ENCODE measurements around the gene HOXC13. TPM values are rescaled to one million over a fixed set of nuclear protein-coding genes. Genes with fewer than 3 reads are reported as not detected.

The HOXC13 gene
- total RNA-seq, 1 donor from 2014 or later: 0.69 TPM

DNA sequence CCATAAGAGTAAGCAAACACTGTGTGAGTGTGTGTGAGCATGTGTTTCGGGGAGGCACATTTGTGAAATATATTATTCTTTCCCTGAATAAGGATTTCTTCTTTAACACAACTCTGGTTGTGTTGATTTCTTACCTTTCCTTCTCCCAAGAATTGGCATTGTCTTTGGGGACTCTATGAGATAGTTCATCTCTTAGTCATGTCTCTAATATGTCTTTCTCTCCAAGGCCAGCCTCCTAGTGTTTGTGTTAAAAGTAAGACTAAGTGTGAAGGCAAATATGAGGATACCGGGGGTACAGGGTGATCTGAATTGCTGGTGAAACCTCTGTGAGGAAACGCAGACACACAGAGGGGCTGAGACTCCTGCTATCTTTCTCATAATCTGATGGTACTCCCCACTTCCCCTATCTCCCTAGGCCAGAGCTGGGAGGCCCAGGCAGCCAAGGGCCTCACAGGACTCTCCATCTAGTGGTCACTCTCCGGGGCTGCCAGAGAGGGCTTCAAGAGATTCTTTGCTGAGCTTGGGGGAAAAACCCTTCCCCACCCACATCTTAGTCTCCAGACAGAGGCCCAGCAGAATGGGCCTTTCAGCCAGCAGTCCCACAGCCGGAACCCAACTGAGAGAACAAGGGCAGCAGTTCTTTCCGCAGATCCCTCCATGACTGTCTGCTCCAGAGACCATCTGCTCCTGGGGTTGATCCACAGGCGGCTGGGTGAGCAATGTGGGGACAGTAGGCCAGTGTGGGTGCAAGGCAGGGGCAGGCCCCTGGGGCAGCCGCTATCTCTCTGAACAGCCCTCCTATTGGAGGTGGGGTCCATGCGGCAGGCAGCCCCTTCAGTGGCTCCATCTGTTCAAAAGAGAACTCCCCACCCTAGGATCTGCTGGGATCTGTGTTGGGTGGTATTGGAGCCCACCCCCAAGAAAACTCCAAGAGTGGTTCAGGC is 10.3 kb downstream of the HOXC13 start:
- Mint-ChIP-seq H3K27me3 (ENCODE audit: low read depth) (peaks cover 100% of the 10 kb centered on the region), H3K9me3 (no peaks in the 10 kb centered on the region), H3K4me1 (peaks cover 12% of the 10 kb centered on the region), H3K27ac (no peak overlapping the region), H3K36me3 (no peaks in the 10 kb centered on the region), H3K4me3 (no peak overlapping the region)
- DNase-seq (ENCODE audit: low spot score in 2 of 2, unreplicated experiment in 2 of 2): no peak
- TF ChIP-seq, protein P1, sequence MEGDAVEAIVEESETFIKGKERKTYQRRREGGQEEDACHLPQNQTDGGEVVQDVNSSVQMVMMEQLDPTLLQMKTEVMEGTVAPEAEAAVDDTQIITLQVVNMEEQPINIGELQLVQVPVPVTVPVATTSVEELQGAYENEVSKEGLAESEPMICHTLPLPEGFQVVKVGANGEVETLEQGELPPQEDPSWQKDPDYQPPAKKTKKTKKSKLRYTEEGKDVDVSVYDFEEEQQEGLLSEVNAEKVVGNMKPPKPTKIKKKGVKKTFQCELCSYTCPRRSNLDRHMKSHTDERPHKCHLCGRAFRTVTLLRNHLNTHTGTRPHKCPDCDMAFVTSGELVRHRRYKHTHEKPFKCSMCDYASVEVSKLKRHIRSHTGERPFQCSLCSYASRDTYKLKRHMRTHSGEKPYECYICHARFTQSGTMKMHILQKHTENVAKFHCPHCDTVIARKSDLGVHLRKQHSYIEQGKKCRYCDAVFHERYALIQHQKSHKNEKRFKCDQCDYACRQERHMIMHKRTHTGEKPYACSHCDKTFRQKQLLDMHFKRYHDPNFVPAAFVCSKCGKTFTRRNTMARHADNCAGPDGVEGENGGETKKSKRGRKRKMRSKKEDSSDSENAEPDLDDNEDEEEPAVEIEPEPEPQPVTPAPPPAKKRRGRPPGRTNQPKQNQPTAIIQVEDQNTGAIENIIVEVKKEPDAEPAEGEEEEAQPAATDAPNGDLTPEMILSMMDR (IDR thresholded peaks at IDR 0.05; ENCODE audit: unreplicated experiment): no peak

DNA sequence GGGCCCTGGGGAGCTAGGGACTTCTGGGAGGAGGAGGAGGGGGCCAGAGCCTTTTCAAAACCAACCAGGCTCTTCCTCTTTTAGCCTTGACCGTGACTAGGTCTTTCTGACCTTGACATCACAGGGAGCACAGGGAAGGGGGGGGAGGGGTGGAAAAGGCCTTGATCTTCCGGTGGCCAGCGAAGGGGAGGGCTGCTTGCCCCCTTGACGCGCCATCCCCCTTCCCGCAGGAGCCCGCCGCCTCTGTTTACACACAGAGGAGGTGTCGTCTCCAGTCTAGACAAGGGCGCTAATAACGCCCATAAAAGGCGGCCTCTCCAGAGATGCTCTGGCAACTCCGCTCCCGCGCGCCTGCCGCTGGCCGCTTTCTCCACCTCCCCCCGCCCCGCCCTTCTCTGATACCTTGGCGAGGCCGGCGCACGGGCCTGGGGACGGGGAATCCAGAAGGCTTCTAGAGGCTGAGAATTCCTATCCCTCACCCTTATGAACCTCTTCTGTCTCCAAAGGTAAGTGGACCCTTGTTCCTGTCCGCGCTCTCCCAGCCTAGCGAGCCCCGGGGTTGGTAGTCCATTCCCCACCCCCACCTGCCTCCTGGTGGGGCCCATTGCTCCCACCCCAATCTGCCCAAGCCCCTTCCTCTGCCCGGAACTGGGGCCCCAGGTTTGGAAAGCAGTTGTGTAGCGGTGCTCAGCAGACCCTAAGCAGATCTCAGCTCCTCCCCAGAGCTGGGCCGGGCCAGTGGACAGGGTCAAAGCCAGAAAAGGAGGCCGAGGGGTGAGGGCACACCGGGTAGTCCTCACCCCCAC is 11.2 kb downstream of the HOXC13 start:
- Mint-ChIP-seq H3K4me1 (peaks cover 12% of the 10 kb centered on the region), H3K27ac (no peak overlapping the region), H3K27me3 (ENCODE audit: low read depth) (peaks cover 100% of the 10 kb centered on the region), H3K4me3 (no peak overlapping the region), H3K9me3 (no peaks in the 10 kb centered on the region), H3K36me3 (no peaks in the 10 kb centered on the region)
- no peak for DNase-seq (ENCODE audit: low spot score in 2 of 2, unreplicated experiment in 2 of 2)
- TF ChIP-seq, protein P1 (IDR thresholded peaks at IDR 0.05; ENCODE audit: unreplicated experiment): no peak

DNA sequence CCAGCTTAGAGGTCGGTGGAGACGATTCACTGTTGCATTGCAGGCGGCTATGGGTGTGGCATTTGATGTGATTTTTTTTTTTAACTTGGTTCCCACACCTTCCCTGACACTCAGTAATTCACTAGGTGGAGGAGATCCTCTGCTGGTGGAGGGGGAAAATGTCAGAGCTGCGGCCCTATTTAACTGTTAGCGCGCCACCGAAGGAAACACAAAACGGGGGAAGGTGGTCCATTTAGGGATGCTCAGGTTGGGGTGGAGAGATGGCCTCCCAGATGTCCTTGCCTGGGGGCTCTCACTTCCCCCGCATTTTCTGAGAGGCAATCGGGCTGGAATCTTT is 11.8 kb downstream of the HOXC13 start:
- H3K4me1 Mint-ChIP-seq: peaks cover 12% of the 10 kb centered on the region
- TF ChIP-seq, protein P1 (IDR thresholded peaks at IDR 0.05; ENCODE audit: unreplicated experiment): no peak
- DNase-seq (ENCODE audit: low spot score in 2 of 2, unreplicated experiment in 2 of 2): no peak
- no peak overlapping the region for H3K27ac Mint-ChIP-seq
- H3K36me3 Mint-ChIP-seq: no peaks in the 10 kb centered on the region
- no peak overlapping the region for H3K4me3 Mint-ChIP-seq
- H3K27me3 Mint-ChIP-seq (ENCODE audit: low read depth): peaks cover 98% of the 10 kb centered on the region
- H3K9me3 Mint-ChIP-seq: no peaks in the 10 kb centered on the region

DNA sequence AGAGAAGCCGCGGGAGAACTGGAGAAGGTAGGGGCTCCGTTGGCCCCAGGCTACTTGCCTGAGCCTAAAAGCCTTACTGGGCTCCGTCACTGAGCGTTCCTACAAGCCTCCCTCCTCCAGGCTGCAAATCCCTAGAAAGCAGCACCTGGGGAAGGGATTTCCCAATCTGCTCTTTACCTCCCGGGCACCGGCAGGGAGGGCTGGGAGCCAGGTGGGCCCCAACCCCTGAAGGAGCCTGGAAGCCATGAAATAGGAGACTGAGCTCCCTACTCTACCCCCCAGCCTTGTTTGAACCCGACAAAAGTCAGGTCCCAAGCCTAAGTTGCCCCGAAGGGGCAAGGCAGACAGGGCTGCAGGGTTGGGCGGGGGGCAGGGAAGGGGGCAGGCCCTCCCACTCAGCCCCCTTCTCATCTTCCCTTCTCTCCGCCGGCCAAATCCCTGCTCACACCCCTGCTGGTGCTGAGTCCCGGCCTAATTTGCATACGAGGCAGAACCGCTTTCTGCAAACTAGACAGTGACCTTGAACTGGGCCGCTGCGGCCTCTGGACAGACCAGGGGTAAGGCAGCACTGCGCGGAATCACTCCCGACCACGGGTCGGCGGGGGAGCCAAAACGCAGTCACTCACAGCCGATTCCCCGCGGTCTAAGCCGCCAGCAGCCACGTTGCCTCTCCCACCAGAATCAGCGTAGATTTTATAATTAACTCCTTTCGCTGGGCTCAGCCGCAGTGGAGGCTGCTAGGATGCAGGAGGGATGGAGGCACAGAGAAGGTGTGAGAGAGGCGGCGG is 12.4 kb downstream of the HOXC13 start:
- no peak overlapping the region for H3K27ac Mint-ChIP-seq
- no peaks in the 10 kb centered on the region for H3K9me3 Mint-ChIP-seq
- peaks cover 98% of the 10 kb centered on the region for H3K27me3 Mint-ChIP-seq (ENCODE audit: low read depth)
- H3K4me1 Mint-ChIP-seq: peaks cover 14% of the 10 kb centered on the region
- no peak for DNase-seq (ENCODE audit: low spot score in 2 of 2, unreplicated experiment in 2 of 2)
- H3K4me3 Mint-ChIP-seq: no peak overlapping the region
- TF ChIP-seq, protein P1 (IDR thresholded peaks at IDR 0.05; ENCODE audit: unreplicated experiment): no peak
- H3K36me3 Mint-ChIP-seq: no peaks in the 10 kb centered on the region

DNA sequence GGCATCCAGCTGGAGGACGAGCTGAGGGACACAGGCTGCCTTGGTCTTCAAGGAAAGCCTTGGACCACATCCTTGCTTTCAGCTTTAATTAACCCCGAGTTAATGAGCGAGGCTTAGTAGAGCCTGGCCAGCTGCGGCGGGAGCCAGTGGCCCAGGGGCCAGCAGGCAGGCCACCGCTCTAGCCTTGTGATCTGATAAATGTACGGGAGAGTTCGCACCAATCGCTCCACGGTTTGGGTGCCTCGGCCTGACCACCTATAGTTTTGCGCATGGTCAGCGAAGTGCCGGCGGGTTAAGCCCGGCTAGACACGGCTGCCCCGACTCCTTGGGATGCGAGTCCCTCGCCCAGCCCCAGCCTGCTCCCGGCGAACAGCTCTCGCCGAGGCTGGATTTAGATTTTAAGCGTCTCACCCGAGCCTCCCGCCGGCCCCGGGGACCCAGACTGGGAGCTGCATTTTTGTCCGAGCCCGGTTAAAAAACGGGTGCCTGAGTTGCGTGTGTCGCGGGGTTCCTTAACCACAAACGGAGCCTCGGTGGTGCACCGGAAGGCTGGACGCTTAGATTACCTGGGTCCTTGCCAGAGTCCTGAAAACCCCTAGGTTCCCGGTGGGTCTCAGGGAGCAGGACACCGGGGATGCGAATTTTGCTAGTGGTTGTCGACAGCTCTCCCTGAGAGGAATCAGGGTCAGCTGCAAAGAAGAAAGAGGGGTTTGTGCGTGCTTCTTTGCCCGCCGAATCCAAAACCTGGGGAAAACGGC is 13.1 kb downstream of the HOXC13 start:
- no peak overlapping the region for H3K4me3 Mint-ChIP-seq
- no peaks in the 10 kb centered on the region for H3K9me3 Mint-ChIP-seq
- TF ChIP-seq, protein P1 (IDR thresholded peaks at IDR 0.05; ENCODE audit: unreplicated experiment): no peak
- peaks cover 14% of the 10 kb centered on the region for H3K4me1 Mint-ChIP-seq
- H3K27me3 Mint-ChIP-seq (ENCODE audit: low read depth): peaks cover 98% of the 10 kb centered on the region
- H3K27ac Mint-ChIP-seq: no peak overlapping the region
- no peak for DNase-seq (ENCODE audit: low spot score in 2 of 2, unreplicated experiment in 2 of 2)
- H3K36me3 Mint-ChIP-seq: no peaks in the 10 kb centered on the region

Data from mesothelial cell of epicardium (in vitro differentiated cells).